Small intestine (tissue), 7 donors: ENCODE measurements around the gene ZBTB16. TPM values are rescaled to one million over a fixed set of nuclear protein-coding genes. Genes with fewer than 3 reads are reported as not detected.

ENCODE experiments used
- DNase-seq, 2 donors: peaks; one replicate each; pipeline versions ENCODE4 v3.0.0 to v3.0.0-alpha.2; 2013
- FAIRE-seq: peaks from 2 replicates; lab custom pipeline; 2012; peaks lifted over from hg19 to GRCh38; lab: Jason Lieb, UNC
- H3K27ac ChIP-seq, 3 donors: one replicate each; pipeline ENCODE4 v1.5.1; 2013; ENCODE audit warnings: low read length in 2 of 3, mild to moderate bottlenecking in 2 of 3, control low read depth in 1 of 3, inconsistent platforms in 1 of 3, low read depth in 1 of 3, moderate library complexity in 1 of 3
- H3K27me3 ChIP-seq, 3 donors: one replicate each; pipeline ENCODE4 v1.6.1; 2013; ENCODE audit warnings: low read length in 3 of 3, inconsistent platforms in 1 of 3; ENCODE audit not compliant: control insufficient read depth in 3 of 3, insufficient read depth in 3 of 3
- H3K36me3 ChIP-seq, 3 donors: one replicate each; pipeline ENCODE4 v1.6.1; 2013; ENCODE audit warnings: low read length in 3 of 3, inconsistent platforms in 1 of 3, low read depth in 1 of 3, mild to moderate bottlenecking in 1 of 3, moderate library complexity in 1 of 3; ENCODE audit not compliant: control insufficient read depth in 3 of 3, insufficient read depth in 2 of 3
- H3K4me1 ChIP-seq, 3 donors: one replicate each; pipeline ENCODE4 v1.6.1; 2013; ENCODE audit warnings: low read length in 2 of 3, inconsistent platforms in 1 of 3, low read depth in 1 of 3, mild to moderate bottlenecking in 1 of 3, moderate library complexity in 1 of 3; ENCODE audit not compliant: control insufficient read depth in 3 of 3, insufficient read depth in 2 of 3
- H3K4me3 ChIP-seq, 3 donors: one replicate each; pipeline ENCODE4 v1.5.1; 2013; ENCODE audit warnings: low read length in 3 of 3, control low read depth in 1 of 3, inconsistent platforms in 1 of 3, low read depth in 1 of 3, mild to moderate bottlenecking in 1 of 3, moderate library complexity in 1 of 3
- H3K9me3 ChIP-seq, 2 donors: one replicate each; pipeline ENCODE4 v1.6.1; 2013; ENCODE audit warnings: low read depth in 1 of 2, low read length in 1 of 2; ENCODE audit not compliant: control insufficient read depth in 2 of 2, insufficient read depth in 1 of 2
- WGBS, 3 donors: extraction: QIAGEN DNeasy Blood & Tissue Kit; methylation state at CpG; one replicate each; pipeline ENCODE4 v1.1.7; 2013; 5-methylcytosine and 5-hydroxymethylcytosine counted together
- polyA plus RNA-seq, 4 donors: library from polyadenylated mRNA; stranded (reverse) in 3 of 4; unstranded in 1 of 4; fragments of 200-250 nt in 3 of 4; fragments of 120-200 nt in 1 of 4; gene quantifications; one replicate each; pipeline versions ENCODE4 v1.2.1 to v1.2.3, GENCODE V29; 2013
- donor health status: healthy with polysubstance abuse.
- donor health status: control.
- donor health status: control.
- donor health status: Bipolar disorder and iron deficiency.
- donor health status: healthy.

Gene ZBTB16
- polyA plus RNA-seq, 4 donors, result 1.5 to 32.4 (median 17.4) TPM

GRCh38 chr11:114091516-114092397, 32.2 kb downstream of the ZBTB16 start:
- Histone ChIP-seq H3K36me3 (no peaks in the 10 kb centered on the region), H3K4me3 (no peak overlapping the region), H3K27ac (no peak overlapping the region), H3K27me3 (no peaks in the 10 kb centered on the region), H3K4me1 (peaks cover 0 to 9% (median 0%) of the 10 kb centered on the region in 3 donors), H3K9me3 (no peaks in the 10 kb centered on the region)
- DNase-seq (no peak), FAIRE-seq (no peak)
- WGBS, 3 donors, result 79 to 87% (median 82%) methylated on average over 17 of the region's 17 CpGs

- Histone ChIP-seq H3K4me1 (peaks cover 0 to 9% (median 0%) of the 10 kb centered on the region in 3 donors), H3K27me3 (no peaks in the 10 kb centered on the region), H3K27ac (no peak overlapping the region), H3K36me3 (no peaks in the 10 kb centered on the region), H3K9me3 (no peaks in the 10 kb centered on the region), H3K4me3 (no peak overlapping the region)
- DNase-seq, result no peak
- FAIRE-seq, result no peak
- 97 to 100% (median 98%) methylated on average over 3 of the region's 3 CpGs for WGBS, 3 donors
These were observed 33.0 kb downstream of the ZBTB16 start for GRCh38 chr11:114092478-114092877.

GRCh38 chr11:114092953-114093352, 33.4 kb downstream of the ZBTB16 start:
- Histone ChIP-seq H3K4me3 (no peak overlapping the region), H3K36me3 (no peaks in the 10 kb centered on the region), H3K9me3 (no peaks in the 10 kb centered on the region), H3K27ac (no peak overlapping the region), H3K27me3 (no peaks in the 10 kb centered on the region), H3K4me1 (peaks cover 0 to 9% (median 0%) of the 10 kb centered on the region in 3 donors)
- FAIRE-seq (no peak), DNase-seq (no peak)
- 60 to 70% (median 69%) methylated on average over 3 of the region's 3 CpGs for WGBS, 3 donors

GRCh38 chr11:114094516-114094915, 35.0 kb downstream of the ZBTB16 start:
- DNase-seq (no peak), FAIRE-seq (no peak)
- peaks cover 0 to 7% (median 4%) of the 10 kb centered on the region in 3 donors for H3K4me1 ChIP-seq
- WGBS, 3 donors, result 93 to 99% (median 96%) methylated on average over 3 of the region's 3 CpGs
- H3K27ac ChIP-seq, result no peak overlapping the region
- H3K4me3 ChIP-seq, result no peak overlapping the region
- H3K36me3 ChIP-seq, result no peaks in the 10 kb centered on the region
- no peaks in the 10 kb centered on the region for H3K27me3 ChIP-seq
- H3K9me3 ChIP-seq, result no peaks in the 10 kb centered on the region

GRCh38 chr11:114095899-114096298, 36.4 kb downstream of the ZBTB16 start:
- H3K27ac ChIP-seq, result no peak overlapping the region

GRCh38 chr11:114097832-114098231, 38.3 kb downstream of the ZBTB16 start:
- no peak for DNase-seq
- Histone ChIP-seq H3K4me1 (peaks cover 0 to 15% (median 3%) of the 10 kb centered on the region in 3 donors), H3K4me3 (no peak overlapping the region), H3K27ac (no peak overlapping the region), H3K36me3 (no peaks in the 10 kb centered on the region), H3K27me3 (no peaks in the 10 kb centered on the region), H3K9me3 (no peaks in the 10 kb centered on the region)
- no peak for FAIRE-seq
- WGBS, 3 donors, result 74 to 93% (median 87%) methylated on average over 2 of the region's 2 CpGs

More at GRCh38 chr11:114095899-114096298, 36.4 kb downstream of the ZBTB16 start:
- FAIRE-seq (no peak), DNase-seq (no peak)
- H3K4me1 ChIP-seq, result peaks cover 0 to 15% (median 7%) of the 10 kb centered on the region in 3 donors
- 57 to 66% (median 64%) methylated on average over 3 of the region's 3 CpGs for WGBS, 3 donors
- no peak overlapping the region for H3K4me3 ChIP-seq
- H3K9me3 ChIP-seq, result no peaks in the 10 kb centered on the region
- no peaks in the 10 kb centered on the region for H3K27me3 ChIP-seq
- H3K36me3 ChIP-seq, result no peaks in the 10 kb centered on the region

GRCh38 chr11:114098927-114099326, 39.4 kb downstream of the ZBTB16 start:
- Histone ChIP-seq H3K9me3 (no peaks in the 10 kb centered on the region), H3K27me3 (no peaks in the 10 kb centered on the region), H3K4me3 (no peak overlapping the region), H3K36me3 (no peaks in the 10 kb centered on the region), H3K4me1 (peaks cover 0 to 15% (median 4%) of the 10 kb centered on the region in 3 donors), H3K27ac (peak overlapping the region in 1 of 3 donors; percentile 32)
- FAIRE-seq, result no peak
- peak; percentile 79 to 84 for DNase-seq
- WGBS, 3 donors, result 13 to 59% (median 34%) methylated on average over 3 of the region's 3 CpGs

- H3K4me3 ChIP-seq, result no peak overlapping the region
- WGBS, 3 donors, result 58 to 75% (median 67%) methylated on average over 5 of the region's 5 CpGs
- DNase-seq (peak; percentile 63 to 64), FAIRE-seq (no peak)
- H3K27me3 ChIP-seq, result no peaks in the 10 kb centered on the region
- H3K9me3 ChIP-seq, result no peaks in the 10 kb centered on the region
- no peaks in the 10 kb centered on the region for H3K36me3 ChIP-seq
- peaks cover 0 to 15% (median 5%) of the 10 kb centered on the region in 3 donors for H3K4me1 ChIP-seq
- H3K27ac ChIP-seq, result peak overlapping the region in 2 of 3 donors; percentile 32 to 65
These were observed 40.1 kb downstream of the ZBTB16 start for GRCh38 chr11:114099392-114100178.
